SK-N-SH (cell line): ENCODE measurements around the gene GSK3A. TPM values are rescaled to one million over a fixed set of nuclear protein-coding genes. Genes with fewer than 3 reads are reported as not detected.

ENCODE experiments used
- CTCF ChIA-PET: fragments of 300-600, 350-600 bp; formaldehyde crosslinking; extraction: SDS; loops from one replicate; lab custom pipeline; 2021; lab: Yijun Ruan, JAX
- POLR2A ChIA-PET: fragments of 350-600 bp; sonication (Branson Sonifier 250); formaldehyde crosslinking; extraction: SDS; loops from one replicate; lab custom pipeline; 2020; ENCODE audit warnings: antibody characterized with exemption, inconsistent platforms; lab: Yijun Ruan, JAX
- DNase-seq: peaks from one replicate; pipeline ENCODE4 v3.0.0; 2012
- H2AFZ ChIP-seq: fragments of 200-600 bp; sonication (generic); 2 replicates; pipeline ENCODE4 v1.8.1; 2016; ENCODE audit warnings: antibody characterized with exemption, mild to moderate bottlenecking, low read depth
- H3F3A ChIP-seq: fragments of 200-600 bp; sonication (generic); replicated peaks from 2 replicates; pipeline ENCODE3; 2016; ENCODE audit warnings: antibody characterized with exemption, mild to moderate bottlenecking; ENCODE audit not compliant: insufficient read depth
- H3K27ac ChIP-seq, 2 experiments: fragments of 200-500 bp in 1 of 2; fragments of 200-600 bp in 1 of 2; sonication (Bioruptor generic) in 1 of 2; sonication (generic), shearing (Covaris generic) in 1 of 2; 2 replicates each; pipeline versions ENCODE4 v1.5.1 to v1.6.1; 2014 to 2016; ENCODE audit warnings: low read depth in 2 of 2, inconsistent platforms in 1 of 2, low read length in 1 of 2, mild to moderate bottlenecking in 1 of 2, mixed read lengths in 1 of 2
- H3K27me3 ChIP-seq: fragments of 200-600 bp; sonication (generic), shearing (Covaris generic); 2 replicates; pipeline ENCODE4 v1.6.1; 2016; ENCODE audit warnings: mixed run types; ENCODE audit not compliant: insufficient read depth
- H3K36me3 ChIP-seq, 2 experiments: fragments of 200-500 bp in 1 of 2; fragments of 200-600 bp in 1 of 2; sonication (Bioruptor generic) in 1 of 2; sonication (generic) in 1 of 2; replicated peaks in 1 of 2; 2 replicates each; pipeline versions ENCODE3 to v1.5.1; 2014 to 2016; ENCODE audit warnings: low read length in 1 of 2, mild to moderate bottlenecking in 1 of 2; ENCODE audit not compliant: insufficient read depth in 2 of 2, control insufficient read depth in 1 of 2
- H3K4me1 ChIP-seq, 2 experiments: fragments of 200-500 bp in 1 of 2; fragments of 200-600 bp in 1 of 2; sonication (Bioruptor generic) in 1 of 2; sonication (generic), shearing (Covaris generic) in 1 of 2; 2 replicates each; pipeline versions ENCODE4 v1.5.1 to v1.6.1; 2014 to 2016; ENCODE audit warnings: low read depth in 1 of 2, low read length in 1 of 2, mixed run types in 1 of 2; ENCODE audit not compliant: insufficient read depth in 2 of 2, control insufficient read depth in 1 of 2
- H3K4me2 ChIP-seq: fragments of 200-600 bp; sonication (generic), shearing (Covaris generic); 2 replicates; pipeline ENCODE4 v1.6.1; 2017; ENCODE audit warnings: mixed run types
- H3K4me3 ChIP-seq, 2 experiments: fragments of 200-500 bp in 1 of 2; fragments of 200-600 bp in 1 of 2; sonication (Bioruptor generic) in 1 of 2; sonication (generic), shearing (Covaris generic) in 1 of 2; 2 replicates each; pipeline versions ENCODE4 v1.5.1 to v1.8.1; 2014 to 2016; ENCODE audit warnings: low read depth in 2 of 2, inconsistent platforms in 1 of 2, low read length in 1 of 2, mild to moderate bottlenecking in 1 of 2, mixed read lengths in 1 of 2, moderate library complexity in 1 of 2
- H3K79me2 ChIP-seq: fragments of 200-600 bp; sonication (generic); 2 replicates; pipeline ENCODE4 v1.8.1; 2017; ENCODE audit warnings: mild to moderate bottlenecking; ENCODE audit not compliant: insufficient read depth
- H3K9ac ChIP-seq: fragments of 200-600 bp; sonication (generic); 2 replicates; pipeline ENCODE4 v1.6.1; 2017; ENCODE audit warnings: mixed run types
- H3K9me2 ChIP-seq: fragments of 200-600 bp; sonication (generic); 2 replicates; pipeline ENCODE4 v1.6.1; 2017; ENCODE audit warnings: mixed run types
- H3K9me3 ChIP-seq: fragments of 200-600 bp; sonication (generic); 2 replicates; pipeline ENCODE4 v1.6.1; 2017; ENCODE audit warnings: mixed run types, mild to moderate bottlenecking, moderate library complexity
- H4K20me1 ChIP-seq: fragments of 200-600 bp; sonication (generic); 2 replicates; pipeline ENCODE4 v1.6.1; 2017; ENCODE audit warnings: mild to moderate bottlenecking, mixed run types; ENCODE audit not compliant: insufficient read depth
- CHD2 ChIP-seq: fragments of 150-350 bp; IDR thresholded peaks from 2 replicates; pipeline ENCODE4 v1.6.1; 2018; ENCODE audit warnings: low read length; ENCODE audit not compliant: partially characterized antibody
- FOSL2 ChIP-seq: IDR thresholded peaks from 2 replicates; pipeline ENCODE4 v1.4.0; 2012; ENCODE audit warnings: low read depth, mild to moderate bottlenecking, moderate library complexity, borderline replicate concordance
- FOXM1 ChIP-seq: IDR thresholded peaks from 2 replicates; pipeline ENCODE4 v1.4.0; 2012; ENCODE audit warnings: low read depth, mild to moderate bottlenecking
- GATA2 ChIP-seq: sonication (generic); formaldehyde crosslinking; IDR thresholded peaks from 2 replicates; pipeline ENCODE4 v1.5.0; 2020; ENCODE audit warnings: mild to moderate bottlenecking, missing genetic modification reagents
- NFIC ChIP-seq: IDR thresholded peaks from 2 replicates; pipeline ENCODE4 v1.4.0; 2012; ENCODE audit warnings: borderline replicate concordance
- NRF1 ChIP-seq: IDR thresholded peaks from 2 replicates; pipeline ENCODE4 v1.6.1; 2012; ENCODE audit warnings: low read depth, mild to moderate bottlenecking, low read length
- RCOR1 ChIP-seq: fragments of 150-350 bp; IDR thresholded peaks from 2 replicates; pipeline ENCODE4 v1.6.1; 2017; ENCODE audit warnings: antibody characterized with exemption, low read length
- SMC3 ChIP-seq: IDR thresholded peaks from 2 replicates; pipeline ENCODE4 v1.6.1; 2012; ENCODE audit warnings: low read depth, low read length, improper control_type of control experiment
- TAF1 ChIP-seq: IDR thresholded peaks from 2 replicates; pipeline ENCODE4 v1.6.1; 2012; ENCODE audit warnings: low read depth, mild to moderate bottlenecking, low read length, moderate library complexity, borderline replicate concordance
- WGBS: methylation state at CpG from one replicate; pipeline ENCODE4 v1.1.6; 2017; ENCODE audit warnings: low lambda C conversion rate; 5-methylcytosine and 5-hydroxymethylcytosine counted together
- polyA plus RNA-seq, 3 experiments: library from polyadenylated mRNA; depleted of rRNA; stranded (reverse); fragments of >200 nt; gene quantifications; 2 replicates each; pipeline ENCODE4 v1.2.3, GENCODE V29; 2012
- TF ChIP-seq, protein P1 (sequence below): fragments of 150-350 bp; IDR thresholded peaks from 2 replicates; pipeline ENCODE4 v1.6.1; 2016; ENCODE audit warnings: mild to moderate bottlenecking, low read depth, low read length
- TF ChIP-seq, protein P2 (sequence below): fragments of 150-350 bp; IDR thresholded peaks from 2 replicates; pipeline ENCODE4 v1.6.1; 2017; ENCODE audit warnings: antibody characterized with exemption, low read length, low read depth, borderline replicate concordance
- TF ChIP-seq, protein P3 (sequence below): IDR thresholded peaks from 2 replicates; pipeline ENCODE4; 2012
- TF ChIP-seq, protein P4 (sequence below): IDR thresholded peaks from 2 replicates; pipeline ENCODE4 v1.6.1; 2012; ENCODE audit warnings: mild to moderate bottlenecking, low read depth, low read length, moderate library complexity

Gene GSK3A
- polyA plus RNA-seq, 1 of the 3 experiments (the other 2 are of a cell fraction) = 42.1 TPM

DNA sequence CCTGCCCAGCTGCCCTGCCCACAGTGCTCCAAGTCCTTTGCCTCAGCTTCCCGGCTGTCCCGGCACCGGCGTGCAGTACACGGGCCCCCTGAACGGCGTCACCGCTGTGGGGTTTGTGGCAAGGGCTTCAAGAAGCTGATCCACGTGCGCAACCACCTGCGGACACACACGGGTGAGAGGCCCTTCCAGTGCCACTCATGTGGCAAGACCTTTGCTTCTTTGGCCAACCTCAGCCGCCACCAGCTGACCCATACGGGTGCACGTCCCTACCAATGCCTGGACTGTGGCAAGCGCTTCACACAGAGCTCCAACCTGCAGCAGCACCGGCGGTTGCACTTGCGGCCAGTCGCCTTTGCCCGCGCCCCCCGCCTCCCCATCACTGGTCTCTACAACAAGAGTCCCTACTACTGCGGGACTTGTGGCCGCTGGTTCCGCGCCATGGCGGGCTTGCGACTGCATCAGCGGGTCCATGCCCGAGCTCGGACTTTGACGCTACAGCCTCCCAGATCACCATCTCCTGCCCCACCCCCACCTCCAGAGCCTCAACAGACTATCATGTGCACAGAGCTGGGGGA lies 16.6 kb downstream of the GSK3A start:
- Histone ChIP-seq H3K4me1 (peaks cover 4% of the 10 kb centered on the region in 2 experiments; a peak in 2 of 4 replicates), H3K27me3 (no peaks in the 10 kb centered on the region), H3K9me3 (no peaks in the 10 kb centered on the region), H3K9ac (no peak overlapping the region), H3K4me3 (no peak overlapping the region), H4K20me1 (peaks cover 37% of the 10 kb centered on the region), H3K79me2 (peaks cover 52% of the 10 kb centered on the region), H3F3A (peaks cover 20% of the 10 kb centered on the region), H2AFZ (no peak overlapping the region), H3K9me2 (no peaks in the 10 kb centered on the region), H3K36me3 (peaks cover 8 to 50% of the 10 kb centered on the region in 2 experiments)
- DNase-seq = no peak
- WGBS = 97% methylated on average over 33 of the region's 33 CpGs
- CTCF ChIA-PET = interaction anchor here (1.3 kb wide), 1 partner anchor 117 kb away, joined by 7 read pairs; no protein-coding TSS in a partner anchor
- POLR2A ChIA-PET = no interaction called here
- TF ChIP-seq, protein P1, sequence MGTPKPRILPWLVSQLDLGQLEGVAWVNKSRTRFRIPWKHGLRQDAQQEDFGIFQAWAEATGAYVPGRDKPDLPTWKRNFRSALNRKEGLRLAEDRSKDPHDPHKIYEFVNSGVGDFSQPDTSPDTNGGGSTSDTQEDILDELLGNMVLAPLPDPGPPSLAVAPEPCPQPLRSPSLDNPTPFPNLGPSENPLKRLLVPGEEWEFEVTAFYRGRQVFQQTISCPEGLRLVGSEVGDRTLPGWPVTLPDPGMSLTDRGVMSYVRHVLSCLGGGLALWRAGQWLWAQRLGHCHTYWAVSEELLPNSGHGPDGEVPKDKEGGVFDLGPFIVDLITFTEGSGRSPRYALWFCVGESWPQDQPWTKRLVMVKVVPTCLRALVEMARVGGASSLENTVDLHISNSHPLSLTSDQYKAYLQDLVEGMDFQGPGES = no peak
- TF ChIP-seq FOXM1 (no peak), TAF1 (no peak)
- TF ChIP-seq, protein P2, sequence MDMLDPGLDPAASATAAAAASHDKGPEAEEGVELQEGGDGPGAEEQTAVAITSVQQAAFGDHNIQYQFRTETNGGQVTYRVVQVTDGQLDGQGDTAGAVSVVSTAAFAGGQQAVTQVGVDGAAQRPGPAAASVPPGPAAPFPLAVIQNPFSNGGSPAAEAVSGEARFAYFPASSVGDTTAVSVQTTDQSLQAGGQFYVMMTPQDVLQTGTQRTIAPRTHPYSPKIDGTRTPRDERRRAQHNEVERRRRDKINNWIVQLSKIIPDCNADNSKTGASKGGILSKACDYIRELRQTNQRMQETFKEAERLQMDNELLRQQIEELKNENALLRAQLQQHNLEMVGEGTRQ = no peak
- TF ChIP-seq, all 33 proteins: peak for 0
- H3K27ac ChIP-seq = no peak overlapping the region
- no peak overlapping the region for H3K4me2 ChIP-seq

DNA sequence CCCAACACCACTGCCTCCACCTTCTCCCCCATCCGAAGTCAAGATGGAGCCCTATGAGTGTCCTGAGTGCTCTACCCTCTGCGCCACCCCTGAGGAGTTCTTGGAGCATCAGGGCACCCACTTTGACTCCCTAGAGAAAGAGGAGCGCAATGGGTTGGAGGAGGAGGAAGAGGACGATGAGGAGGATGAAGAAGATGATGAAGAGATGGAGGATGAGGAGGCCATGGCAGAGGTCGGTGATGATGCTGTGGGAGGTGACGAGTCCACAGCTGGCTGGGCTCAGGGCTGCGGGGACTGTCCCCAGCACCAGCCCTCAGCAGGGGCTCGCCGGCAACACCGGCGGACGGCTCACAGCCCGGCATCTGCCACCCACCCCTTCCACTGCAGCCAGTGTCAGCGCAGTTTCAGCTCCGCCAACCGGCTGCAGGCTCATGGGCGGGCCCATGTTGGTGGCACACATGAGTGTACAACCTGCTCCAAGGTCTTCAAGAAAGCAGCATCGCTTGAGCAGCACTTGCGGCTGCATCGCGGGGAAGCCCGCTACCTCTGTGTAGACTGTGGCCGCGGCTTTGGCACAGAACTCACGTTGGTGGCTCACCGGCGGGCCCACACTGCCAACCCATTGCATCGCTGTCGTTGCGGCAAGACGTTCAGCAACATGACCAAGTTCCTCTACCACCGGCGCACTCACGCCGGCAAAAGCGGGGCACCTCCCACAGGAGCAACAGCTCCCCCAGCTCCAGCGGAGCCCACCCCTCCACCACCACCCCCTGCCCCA lies 17.3 kb downstream of the GSK3A start:
- Histone ChIP-seq H3K9me2 (no peaks in the 10 kb centered on the region), H3K4me2 (no peak overlapping the region), H2AFZ (no peak overlapping the region), H3K9me3 (no peaks in the 10 kb centered on the region), H4K20me1 (peaks cover 33% of the 10 kb centered on the region), H3K4me1 (peaks cover 4 to 7% of the 10 kb centered on the region in 2 experiments; a peak in 2 of 4 replicates), H3K9ac (no peak overlapping the region), H3K36me3 (peaks cover 8 to 46% of the 10 kb centered on the region in 2 experiments)
- WGBS = 92% methylated on average over 36 of the region's 37 CpGs
- TF ChIP-seq, protein P3, sequence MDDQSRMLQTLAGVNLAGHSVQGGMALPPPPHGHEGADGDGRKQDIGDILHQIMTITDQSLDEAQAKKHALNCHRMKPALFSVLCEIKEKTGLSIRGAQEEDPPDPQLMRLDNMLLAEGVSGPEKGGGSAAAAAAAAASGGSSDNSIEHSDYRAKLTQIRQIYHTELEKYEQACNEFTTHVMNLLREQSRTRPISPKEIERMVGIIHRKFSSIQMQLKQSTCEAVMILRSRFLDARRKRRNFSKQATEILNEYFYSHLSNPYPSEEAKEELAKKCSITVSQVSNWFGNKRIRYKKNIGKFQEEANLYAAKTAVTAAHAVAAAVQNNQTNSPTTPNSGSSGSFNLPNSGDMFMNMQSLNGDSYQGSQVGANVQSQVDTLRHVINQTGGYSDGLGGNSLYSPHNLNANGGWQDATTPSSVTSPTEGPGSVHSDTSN = no peak
- TF ChIP-seq RCOR1 (no peak), NRF1 (no peak), GATA2 (CRISPR knock-in tag) (no peak), NFIC (no peak), CHD2 (no peak), SMC3 (no peak), FOSL2 (no peak)
- TF ChIP-seq, protein P4, sequence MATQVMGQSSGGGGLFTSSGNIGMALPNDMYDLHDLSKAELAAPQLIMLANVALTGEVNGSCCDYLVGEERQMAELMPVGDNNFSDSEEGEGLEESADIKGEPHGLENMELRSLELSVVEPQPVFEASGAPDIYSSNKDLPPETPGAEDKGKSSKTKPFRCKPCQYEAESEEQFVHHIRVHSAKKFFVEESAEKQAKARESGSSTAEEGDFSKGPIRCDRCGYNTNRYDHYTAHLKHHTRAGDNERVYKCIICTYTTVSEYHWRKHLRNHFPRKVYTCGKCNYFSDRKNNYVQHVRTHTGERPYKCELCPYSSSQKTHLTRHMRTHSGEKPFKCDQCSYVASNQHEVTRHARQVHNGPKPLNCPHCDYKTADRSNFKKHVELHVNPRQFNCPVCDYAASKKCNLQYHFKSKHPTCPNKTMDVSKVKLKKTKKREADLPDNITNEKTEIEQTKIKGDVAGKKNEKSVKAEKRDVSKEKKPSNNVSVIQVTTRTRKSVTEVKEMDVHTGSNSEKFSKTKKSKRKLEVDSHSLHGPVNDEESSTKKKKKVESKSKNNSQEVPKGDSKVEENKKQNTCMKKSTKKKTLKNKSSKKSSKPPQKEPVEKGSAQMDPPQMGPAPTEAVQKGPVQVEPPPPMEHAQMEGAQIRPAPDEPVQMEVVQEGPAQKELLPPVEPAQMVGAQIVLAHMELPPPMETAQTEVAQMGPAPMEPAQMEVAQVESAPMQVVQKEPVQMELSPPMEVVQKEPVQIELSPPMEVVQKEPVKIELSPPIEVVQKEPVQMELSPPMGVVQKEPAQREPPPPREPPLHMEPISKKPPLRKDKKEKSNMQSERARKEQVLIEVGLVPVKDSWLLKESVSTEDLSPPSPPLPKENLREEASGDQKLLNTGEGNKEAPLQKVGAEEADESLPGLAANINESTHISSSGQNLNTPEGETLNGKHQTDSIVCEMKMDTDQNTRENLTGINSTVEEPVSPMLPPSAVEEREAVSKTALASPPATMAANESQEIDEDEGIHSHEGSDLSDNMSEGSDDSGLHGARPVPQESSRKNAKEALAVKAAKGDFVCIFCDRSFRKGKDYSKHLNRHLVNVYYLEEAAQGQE = no peak
- TF ChIP-seq, all 33 proteins: peak for 0
- ChIA-PET CTCF (interaction anchor here (0.6 to 1.3 kb wide), 2 partner anchors 116 to 117 kb away, joined by 3 to 7 read pairs; no protein-coding TSS in a partner anchor), POLR2A (no interaction called here)
- H3K27ac ChIP-seq = no peak overlapping the region
- no peaks in the 10 kb centered on the region for H3K27me3 ChIP-seq
- peaks cover 58% of the 10 kb centered on the region for H3K79me2 ChIP-seq
- H3K4me3 ChIP-seq = no peak overlapping the region
- H3F3A ChIP-seq = peaks cover 20% of the 10 kb centered on the region
- DNase-seq = no peak
